Peyer's patch (tissue), 4 donors: ENCODE results near the gene WFDC12. TPM values are rescaled to one million over a fixed set of nuclear protein-coding genes. Genes with fewer than 3 reads are reported as not detected.

Experiments used
- DNase-seq, 3 donors: peaks; one replicate each; pipeline ENCODE4 v3.0.0-alpha.2; 2017 to 2019
- H3K27ac ChIP-seq, 4 donors: fragments of 200-600 bp; sonication (generic); one replicate each; pipeline ENCODE4 v1.5.1; 2016 to 2019
- H3K27me3 ChIP-seq, 2 donors: fragments of 200-600 bp; sonication (generic); one replicate each; pipeline ENCODE4 v1.5.1; 2019
- H3K36me3 ChIP-seq, 3 donors: fragments of 200-600 bp; sonication (generic); one replicate each; pipeline ENCODE4 v1.5.1; 2016 to 2019
- H3K4me1 ChIP-seq, 4 donors: fragments of 200-600 bp; sonication (generic); one replicate each; pipeline ENCODE4 v1.5.1; 2016 to 2019
- H3K4me3 ChIP-seq, 4 donors: fragments of 200-600 bp; sonication (generic); 1 replicate in 3 of 4; 2 replicates in 1 of 4; pipeline ENCODE4 v1.5.1; 2016 to 2019; ENCODE audit warnings: mild to moderate bottlenecking in 1 of 4
- H3K9me3 ChIP-seq, 4 donors: fragments of 200-600 bp; sonication (generic); one replicate each; pipeline ENCODE4 v1.5.1; 2016 to 2019; ENCODE audit warnings: mild to moderate bottlenecking in 1 of 4
- CTCF ChIP-seq, 6 experiments: fragments of 450-650 bp in 4 of 6; fragments of 200-600 bp in 2 of 6; sonication (generic) in 1 of 6; IDR thresholded peaks; one replicate each; pipeline ENCODE4 v1.5.1; 2017 to 2019; ENCODE audit warnings: antibody characterized with exemption in 6 of 6, mild to moderate bottlenecking in 3 of 6, moderate library complexity in 1 of 6
- POLR2A ChIP-seq, 2 donors: fragments of 450-650 bp; IDR thresholded peaks; one replicate each; pipeline ENCODE4 v1.5.1; 2017; ENCODE audit warnings: antibody characterized with exemption in 2 of 2, mild to moderate bottlenecking in 2 of 2, moderate library complexity in 2 of 2
- total RNA-seq, 4 donors: library from RNA; depleted of rRNA; stranded (reverse); fragments of >200 nt; gene quantifications; one replicate each; pipeline ENCODE4 v1.1.0, GENCODE V29; 2016

WFDC12 gene
- total RNA-seq, 4 donors from 2014 or later = not detected

GRCh38 chr20:45110301-45110700 lies 14.0 kb downstream of the WFDC12 start:
- Histone ChIP-seq H3K27ac (no peak overlapping the region), H3K4me3 (no peak overlapping the region), H3K27me3 (no peaks in the 10 kb centered on the region), H3K4me1 (no peaks in the 10 kb centered on the region), H3K36me3 (no peaks in the 10 kb centered on the region), H3K9me3 (no peaks in the 10 kb centered on the region)
- no peak for DNase-seq
- TF ChIP-seq CTCF (IDR thresholded peaks at IDR 0.05) = no peak
- TF ChIP-seq POLR2A (IDR thresholded peaks at IDR 0.05) = no peak

GRCh38 chr20:45109634-45110033 lies 14.6 kb downstream of the WFDC12 start:
- no peak for TF ChIP-seq POLR2A (IDR thresholded peaks at IDR 0.05)
- TF ChIP-seq CTCF (IDR thresholded peaks at IDR 0.05) = no peak
- Histone ChIP-seq H3K4me3 (no peak overlapping the region), H3K36me3 (no peaks in the 10 kb centered on the region), H3K27me3 (no peaks in the 10 kb centered on the region), H3K9me3 (no peaks in the 10 kb centered on the region), H3K4me1 (no peaks in the 10 kb centered on the region), H3K27ac (no peak overlapping the region)
- DNase-seq = no peak

GRCh38 chr20:45105317-45105716 lies 18.9 kb downstream of the WFDC12 start:
- Histone ChIP-seq H3K27ac (no peak overlapping the region), H3K27me3 (peaks cover 0 to 5% of the 10 kb centered on the region in 2 donors), H3K4me3 (no peak overlapping the region), H3K9me3 (no peaks in the 10 kb centered on the region), H3K36me3 (no peaks in the 10 kb centered on the region), H3K4me1 (peaks cover 0 to 4% (median 0%) of the 10 kb centered on the region in 4 donors)
- TF ChIP-seq POLR2A (IDR thresholded peaks at IDR 0.05) (no peak), CTCF (IDR thresholded peaks at IDR 0.05) (no peak)
- DNase-seq = no peak

- Histone ChIP-seq H3K36me3 (no peaks in the 10 kb centered on the region), H3K27ac (no peak overlapping the region), H3K4me1 (peaks cover 0 to 4% (median 0%) of the 10 kb centered on the region in 4 donors), H3K4me3 (no peak overlapping the region), H3K27me3 (peaks cover 0 to 5% of the 10 kb centered on the region in 2 donors), H3K9me3 (no peaks in the 10 kb centered on the region)
- DNase-seq = no peak
- TF ChIP-seq POLR2A (IDR thresholded peaks at IDR 0.05) (no peak), CTCF (IDR thresholded peaks at IDR 0.05) (no peak)
Observed at GRCh38 chr20:45104786-45105185, 19.5 kb downstream of the WFDC12 start.

GRCh38 chr20:45103072-45103471 lies 21.2 kb downstream of the WFDC12 start:
- H3K4me1 ChIP-seq = peaks cover 0 to 7% (median 3%) of the 10 kb centered on the region in 4 donors
- no peaks in the 10 kb centered on the region for H3K36me3 ChIP-seq
- H3K27me3 ChIP-seq = peaks cover 0 to 8% of the 10 kb centered on the region in 2 donors
- TF ChIP-seq CTCF (IDR thresholded peaks at IDR 0.05) (no peak), POLR2A (IDR thresholded peaks at IDR 0.05) (no peak)
- no peak overlapping the region for H3K4me3 ChIP-seq
- H3K9me3 ChIP-seq = no peaks in the 10 kb centered on the region
- no peak for DNase-seq
- H3K27ac ChIP-seq = no peak overlapping the region

- Histone ChIP-seq H3K27me3 (peaks cover 0 to 23% of the 10 kb centered on the region in 2 donors), H3K27ac (no peak overlapping the region), H3K4me1 (peaks cover 0 to 13% (median 6%) of the 10 kb centered on the region in 4 donors), H3K4me3 (no peak overlapping the region), H3K36me3 (no peaks in the 10 kb centered on the region), H3K9me3 (no peaks in the 10 kb centered on the region)
- TF ChIP-seq POLR2A (IDR thresholded peaks at IDR 0.05) (no peak), CTCF (IDR thresholded peaks at IDR 0.05) (no peak)
- no peak for DNase-seq
Observed at GRCh38 chr20:45101333-45101850, 22.9 kb downstream of the WFDC12 start.
